K562 (cell line): ENCODE measurements around the gene IPP. TPM values are rescaled to one million over a fixed set of nuclear protein-coding genes. Genes with fewer than 3 reads are reported as not detected.

Experiments used
- ARID1B ChIP-seq: fragments of 450-650 bp; IDR thresholded peaks from 2 replicates; pipeline ENCODE4 v1.6.1; 2016; ENCODE audit warnings: antibody characterized with exemption, mild to moderate bottlenecking, inconsistent platforms
- CBX5 ChIP-seq: IDR thresholded peaks from 2 replicates; pipeline ENCODE4 v1.6.1; 2014; ENCODE audit warnings: low read depth, borderline replicate concordance
- FOSL1 ChIP-seq: fragments of 200-800 bp; sonication (Bioruptor generic); conservative IDR thresholded peaks from 2 replicates; pipeline ENCODE4 v1.6.1; 2016; ENCODE audit warnings: missing genetic modification characterization, missing compliant biosample characterization
- GATAD2B ChIP-seq: fragments of 450-650 bp; IDR thresholded peaks from 2 replicates; pipeline ENCODE4 v1.6.1; 2017; ENCODE audit warnings: mild to moderate bottlenecking, borderline replicate concordance
- GTF2A2 ChIP-seq: IDR thresholded peaks from 2 replicates; pipeline ENCODE4 v1.6.1; 2016; ENCODE audit warnings: mild to moderate bottlenecking, missing genetic modification characterization, missing compliant biosample characterization
- HMG20A ChIP-seq: fragments of 450-650 bp; formaldehyde crosslinking; conservative IDR thresholded peaks from 2 replicates; pipeline ENCODE4 v1.4.0; 2020; ENCODE audit warnings: mild to moderate bottlenecking, mixed read lengths
- HOMEZ ChIP-seq: fragments of 250-450 bp; sonication (Bioruptor Pico); IDR thresholded peaks from 2 replicates; pipeline ENCODE4 v1.4.0; 2020; ENCODE audit warnings: mild to moderate bottlenecking, moderate library complexity
- MCM7 ChIP-seq, 2 experiments: fragments of 450-650 bp; IDR thresholded peaks; 2 replicates each; pipeline ENCODE4 v1.6.1; 2016 to 2018
- PTBP1 ChIP-seq: fragments of 200-400 bp; formaldehyde crosslinking; IDR thresholded peaks from 2 replicates; pipeline ENCODE4 v1.6.1; 2017; ENCODE audit warnings: low read depth, low read length
- SETDB1 ChIP-seq: IDR thresholded peaks from one replicate; pipeline ENCODE4 v1.6.1; 2012; ENCODE audit warnings: low read length, control low read depth, inconsistent platforms
- SPI1 ChIP-seq: IDR thresholded peaks from 2 replicates; pipeline ENCODE4 v1.6.1; 2011; ENCODE audit warnings: low read depth, low read length, control low read depth, borderline replicate concordance
- THAP12 ChIP-seq: fragments of 250-450 bp; sonication (Bioruptor Pico); IDR thresholded peaks from 2 replicates; pipeline ENCODE4 v1.9.0; 2021; ENCODE audit warnings: mild to moderate bottlenecking, inconsistent platforms
- ZBTB49 ChIP-seq: sonication (generic); formaldehyde crosslinking; IDR thresholded peaks from 2 replicates; pipeline ENCODE4 v1.8.0; 2022; ENCODE audit warnings: missing genetic modification reagents, mild to moderate bottlenecking, borderline replicate concordance
- ZNF143 ChIP-seq: sonication (generic); formaldehyde crosslinking; IDR thresholded peaks from 2 replicates; pipeline ENCODE4 v1.9.0; 2022; ENCODE audit warnings: mild to moderate bottlenecking, missing genetic modification reagents
- ZNF507 ChIP-seq: conservative IDR thresholded peaks from 2 replicates; pipeline ENCODE4 v1.6.1; 2017; ENCODE audit warnings: missing genetic modification characterization, missing compliant biosample characterization
- ZNF584 ChIP-seq: fragments of 200-800 bp; sonication (Bioruptor generic); IDR thresholded peaks from 2 replicates; pipeline ENCODE4 v1.6.1; 2016; ENCODE audit warnings: low read depth, mild to moderate bottlenecking, missing genetic modification characterization, missing compliant biosample characterization
- ZNF740 ChIP-seq, 3 experiments: fragments of 200-800 bp in 1 of 3; sonication (Bioruptor generic) in 1 of 3; sonication (generic) in 1 of 3; formaldehyde crosslinking in 1 of 3; IDR thresholded peaks; 2 replicates each; pipeline versions ENCODE4 v1.6.1 to v1.8.0; 2016 to 2022; ENCODE audit warnings: mild to moderate bottlenecking in 2 of 3, missing compliant biosample characterization in 2 of 3, missing genetic modification characterization in 2 of 3, missing genetic modification reagents in 1 of 3
- polyA plus RNA-seq, 8 experiments: library from polyadenylated mRNA; depleted of rRNA in 4 of 8; stranded (reverse) in 5 of 8; unstranded in 3 of 8; fragments of >200 nt; fragmentation: Nextera tagmentation in 2 of 8; fragmentation: Illumina TruSeq in 1 of 8; extraction: Ambion mirVana in 2 of 8; extraction: Trizol in 1 of 8; gene quantifications; 2 replicates each; pipeline versions ENCODE4 v1.2.1 to v1.2.3, GENCODE V29; 2011 to 2014; ENCODE audit warnings: inconsistent platforms in 1 of 8, missing spikeins in 1 of 8
- total RNA-seq, 7 experiments: library from RNA; depleted of rRNA in 6 of 7; stranded (reverse); fragments of >200 nt in 6 of 7; fragmentation: Illumina TruSeq in 2 of 7; extraction: Trizol in 2 of 7; gene quantifications; 2 replicates each; pipeline versions ENCODE4 v1.2.1 to v1.2.3, GENCODE V29; 2011 to 2021; ENCODE audit warnings: low replicate concordance in 1 of 7

Gene IPP
- total and polyA plus RNA-seq, 9 of the 15 experiments (the other 6 are each of a cell fraction or from before 2014, with no cell fraction given), result 6.9 to 15.1 (median 9.7) TPM

GRCh38 chr1:45686015-45686287 is 64.5 kb downstream of the IPP start (continued):
- no peak for TF ChIP-seq ZNF507
- no peak for TF ChIP-seq ZNF740 (CRISPR knock-in tag; IDR thresholded peaks at IDR 0.05)
- TF ChIP-seq ZNF740 (tag; IDR thresholded peaks at IDR 0.05), result no peak
- TF ChIP-seq GATAD2B, result no peak
- no peak for TF ChIP-seq SETDB1
- no peak for TF ChIP-seq THAP12 (CRISPR knock-in tag)
- no peak for TF ChIP-seq GTF2A2 (tag)
- TF ChIP-seq CBX5, result no peak
- TF ChIP-seq ZNF584 (CRISPR knock-in tag), result no peak
- TF ChIP-seq PTBP1, result no peak
- no peak for TF ChIP-seq HOMEZ
- no peak for TF ChIP-seq SPI1
- no peak for TF ChIP-seq ZNF143 (CRISPR knock-in tag)
- no peak for TF ChIP-seq ZBTB49 (CRISPR knock-in tag)
- no peak for TF ChIP-seq MCM7 (IDR thresholded peaks at IDR 0.05)
- TF ChIP-seq ARID1B, result no peak
- TF ChIP-seq FOSL1 (tag), result no peak
- TF ChIP-seq HMG20A (CRISPR knock-in tag), result no peak
